HEK293 (cell line): ENCODE results near the gene OR2S2.

Experiments
- CTCF ChIA-PET: fragments of 350-600 bp; formaldehyde crosslinking; extraction: SDS; loops from one replicate; lab custom pipeline; 2021; ENCODE audit warnings: antibody characterized with exemption; lab: Yijun Ruan, JAX
- POLR2A ChIA-PET: fragments of 300-600 bp; formaldehyde crosslinking; extraction: SDS; loops from one replicate; lab custom pipeline; 2020; ENCODE audit warnings: antibody characterized with exemption, inconsistent platforms; lab: Yijun Ruan, JAX
- H3K27ac ChIP-seq: fragments of 200-500 bp; sonication (Bioruptor generic); 2 replicates; pipeline ENCODE4 v1.5.1; 2014; ENCODE audit warnings: low read depth, low read length, control low read depth, inconsistent platforms; ENCODE audit errors: extremely low read depth
- H3K36me3 ChIP-seq, 2 experiments: fragments of 200-500 bp in 1 of 2; sonication (Bioruptor generic) in 1 of 2; 1 replicate in 1 of 2; 2 replicates in 1 of 2; pipeline ENCODE4 v1.5.1; 2014 to 2017; ENCODE audit warnings: inconsistent platforms in 2 of 2, low read length in 2 of 2; ENCODE audit not compliant: control insufficient read depth in 2 of 2, insufficient read depth in 1 of 2
- H3K4me1 ChIP-seq: fragments of 200-500 bp; sonication (Bioruptor generic); 2 replicates; pipeline ENCODE4 v1.5.1; 2014; ENCODE audit warnings: mild to moderate bottlenecking, low read length, inconsistent platforms; ENCODE audit not compliant: control insufficient read depth, insufficient read depth
- H3K4me3 ChIP-seq: 2 replicates; pipeline ENCODE4 v1.5.1; 2011; ENCODE audit warnings: low read depth, mild to moderate bottlenecking, control low read depth, low read length, moderate library complexity
- H3K9me3 ChIP-seq: fragments of 200-500 bp; sonication (Bioruptor generic); 2 replicates; pipeline ENCODE4 v1.5.1; 2014; ENCODE audit warnings: low read depth, low read length, inconsistent platforms; ENCODE audit not compliant: control insufficient read depth, insufficient read depth
- HIC1 ChIP-seq: fragments of 450-650 bp; formaldehyde crosslinking; IDR thresholded peaks from 2 replicates; pipeline ENCODE4 v1.5.1; 2016; ENCODE audit warnings: missing biosample characterization, missing genetic modification characterization
- INSM2 ChIP-seq: fragments of 450-650 bp; formaldehyde crosslinking; IDR thresholded peaks from 2 replicates; pipeline ENCODE4 v1.5.1; 2016; ENCODE audit warnings: missing biosample characterization, missing genetic modification characterization
- KLF10 ChIP-seq: fragments of 450-650 bp; IDR thresholded peaks from 2 replicates; pipeline ENCODE4 v1.5.1; 2018; ENCODE audit warnings: missing biosample characterization, mild to moderate bottlenecking, missing genetic modification characterization
- KLF16 ChIP-seq: fragments of 450-650 bp; formaldehyde crosslinking; IDR thresholded peaks from 2 replicates; pipeline ENCODE4 v1.5.1; 2017; ENCODE audit warnings: missing biosample characterization, missing genetic modification characterization
- SALL2 ChIP-seq: fragments of 450-650 bp; formaldehyde crosslinking; IDR thresholded peaks from 2 replicates; pipeline ENCODE4 v1.5.0; 2017; ENCODE audit warnings: missing biosample characterization, mild to moderate bottlenecking, missing genetic modification characterization, borderline replicate concordance
- SP7 ChIP-seq: fragments of 450-650 bp; formaldehyde crosslinking; IDR thresholded peaks from 2 replicates; pipeline ENCODE4 v1.5.1; 2016; ENCODE audit warnings: missing biosample characterization, missing genetic modification characterization
- WT1 ChIP-seq: fragments of 450-650 bp; formaldehyde crosslinking; IDR thresholded peaks from 2 replicates; pipeline ENCODE4 v1.5.1; 2016; ENCODE audit warnings: missing biosample characterization, missing genetic modification characterization
- YY1 ChIP-seq: fragments of 450-650 bp; formaldehyde crosslinking; IDR thresholded peaks from 2 replicates; pipeline ENCODE4 v1.5.1; 2018; ENCODE audit warnings: missing biosample characterization, missing genetic modification characterization
- ZBTB21 ChIP-seq: fragments of 450-650 bp; formaldehyde crosslinking; IDR thresholded peaks from 2 replicates; pipeline ENCODE4 v1.5.1; 2017; ENCODE audit warnings: missing biosample characterization, missing genetic modification characterization
- ZBTB26 ChIP-seq: fragments of 450-650 bp; formaldehyde crosslinking; optimal IDR thresholded peaks from 2 replicates; pipeline ENCODE3; 2016; ENCODE audit warnings: missing biosample characterization, mild to moderate bottlenecking, missing genetic modification characterization
- ZBTB8A ChIP-seq: fragments of 450-650 bp; formaldehyde crosslinking; IDR thresholded peaks from 2 replicates; pipeline ENCODE4 v1.5.1; 2016; ENCODE audit warnings: missing biosample characterization, missing genetic modification characterization
- ZNF138 ChIP-seq: fragments of 450-650 bp; formaldehyde crosslinking; IDR thresholded peaks from 2 replicates; pipeline ENCODE4 v1.5.1; 2016; ENCODE audit warnings: missing biosample characterization, missing genetic modification characterization, borderline replicate concordance
- ZNF23 ChIP-seq: fragments of 450-650 bp; formaldehyde crosslinking; IDR thresholded peaks from 2 replicates; pipeline ENCODE4 v1.5.1; 2016; ENCODE audit warnings: missing biosample characterization, missing genetic modification characterization, borderline replicate concordance
- ZNF280D ChIP-seq: fragments of 450-650 bp; formaldehyde crosslinking; IDR thresholded peaks from 2 replicates; pipeline ENCODE4 v1.5.1; 2016; ENCODE audit warnings: missing biosample characterization, missing genetic modification characterization
- ZNF362 ChIP-seq: fragments of 450-650 bp; formaldehyde crosslinking; IDR thresholded peaks from 2 replicates; pipeline ENCODE4 v1.5.1; 2016; ENCODE audit warnings: missing biosample characterization, missing genetic modification characterization
- ZNF366 ChIP-seq: fragments of 450-650 bp; formaldehyde crosslinking; conservative IDR thresholded peaks from 2 replicates; pipeline ENCODE4 v1.5.1; 2016; ENCODE audit warnings: missing biosample characterization, missing genetic modification characterization
- ZNF426 ChIP-seq: fragments of 450-650 bp; formaldehyde crosslinking; IDR thresholded peaks from 2 replicates; pipeline ENCODE4 v1.5.1; 2017; ENCODE audit warnings: missing biosample characterization, missing genetic modification characterization, mild to moderate bottlenecking, inconsistent platforms, moderate library complexity
- ZNF433 ChIP-seq: fragments of 450-650 bp; formaldehyde crosslinking; IDR thresholded peaks from 2 replicates; pipeline ENCODE4 v1.5.1; 2016; ENCODE audit warnings: missing biosample characterization, missing genetic modification characterization, low read depth
- ZNF610 ChIP-seq: fragments of 450-650 bp; formaldehyde crosslinking; IDR thresholded peaks from 2 replicates; pipeline ENCODE4 v1.5.1; 2016; ENCODE audit warnings: missing biosample characterization, missing genetic modification characterization, borderline replicate concordance
- ZNF621 ChIP-seq: fragments of 450-650 bp; formaldehyde crosslinking; IDR thresholded peaks from 2 replicates; pipeline ENCODE4 v1.5.1; 2017; ENCODE audit warnings: missing biosample characterization, missing genetic modification characterization
- ZNF629 ChIP-seq: fragments of 450-650 bp; formaldehyde crosslinking; IDR thresholded peaks from 2 replicates; pipeline ENCODE4 v1.5.1; 2017; ENCODE audit warnings: missing biosample characterization, missing genetic modification characterization
- ZNF785 ChIP-seq: fragments of 450-650 bp; formaldehyde crosslinking; IDR thresholded peaks from 2 replicates; pipeline ENCODE4 v1.5.1; 2016; ENCODE audit warnings: missing biosample characterization, missing genetic modification characterization
- ZNF792 ChIP-seq: fragments of 450-650 bp; formaldehyde crosslinking; IDR thresholded peaks from 2 replicates; pipeline ENCODE4 v1.5.1; 2016; ENCODE audit warnings: missing biosample characterization, missing genetic modification characterization
- ZSCAN4 ChIP-seq: fragments of 450-650 bp; formaldehyde crosslinking; IDR thresholded peaks from 2 replicates; pipeline ENCODE4 v1.5.1; 2017; ENCODE audit warnings: missing biosample characterization, missing genetic modification characterization

Gene OR2S2

GRCh38 chr9:35951736-35952135, 6.2 kb downstream of the OR2S2 start (continued):
- no peak for TF ChIP-seq ZSCAN4 (tag by site-specific recombination)
- no peak for TF ChIP-seq ZNF610
- TF ChIP-seq SALL2 (tag by site-specific recombination), result no peak
- no peak for TF ChIP-seq INSM2 (tag by site-specific recombination)
- no peak for TF ChIP-seq ZNF785
- TF ChIP-seq ZBTB21, result no peak
- TF ChIP-seq YY1 (tag by site-specific recombination), result no peak
- TF ChIP-seq KLF10 (tag by site-specific recombination), result no peak
- TF ChIP-seq ZNF138 (tag by site-specific recombination), result no peak
- TF ChIP-seq ZNF280D (tag by site-specific recombination), result no peak
- TF ChIP-seq, all 188 proteins: peak for 0

- Histone ChIP-seq H3K4me1 (no peaks in the 10 kb centered on the region), H3K27ac (no peak overlapping the region), H3K9me3 (no peaks in the 10 kb centered on the region), H3K36me3 (no peaks in the 10 kb centered on the region), H3K4me3 (no peak overlapping the region)
- CTCF ChIA-PET, result interaction anchor here (0.8 to 1.2 kb wide), 3 partner anchors 75 to 218 kb away, joined by 3 to 5 read pairs (median 4); no protein-coding TSS in a partner anchor
- TF ChIP-seq ZNF426 (tag by site-specific recombination), result no peak
- TF ChIP-seq ZNF23 (tag by site-specific recombination), result no peak
- TF ChIP-seq ZNF366, result no peak
- no peak for TF ChIP-seq ZNF792 (tag by site-specific recombination)
- no peak for TF ChIP-seq SP7 (tag by site-specific recombination)
- TF ChIP-seq KLF16 (tag by site-specific recombination), result no peak
- no peak for TF ChIP-seq ZNF433 (tag by site-specific recombination)
- TF ChIP-seq HIC1 (tag by site-specific recombination), result no peak
- no peak for TF ChIP-seq ZBTB26
- TF ChIP-seq ZNF362, result no peak
- TF ChIP-seq ZBTB8A (tag by site-specific recombination), result no peak
- TF ChIP-seq ZNF629 (tag by site-specific recombination), result no peak
- TF ChIP-seq ZNF621, result no peak
- TF ChIP-seq WT1, result no peak
- POLR2A ChIA-PET, result no interaction called here
These were observed 9.0 kb downstream of the OR2S2 start for GRCh38 chr9:35948901-35949318.
